ENCODE data around the gene KMT2A. TPM values are rescaled to one million over a fixed set of nuclear protein-coding genes. Genes with fewer than 3 reads are reported as not detected.
A peak's percentile ranks its signal among the peaks of the same experiment; 100 is the strongest.

The KMT2A gene
- total RNA-seq, 1 experiment from 2014 or later, result 33.2 TPM

GRCh38 chr11:118491041-118491440, 54.7 kb downstream of the KMT2A start:
- Histone ChIP-seq H3K4me1 (no peaks in the 10 kb centered on the region), H3K4me3 (no peak overlapping the region), H3K9me3 (replicated peaks) (no peaks in the 10 kb centered on the region), H3K36me3 (peaks cover 50% of the 10 kb centered on the region), H3K27ac (no peak overlapping the region), H3K27me3 (no peaks in the 10 kb centered on the region)
- no peak for DNase-seq

DNA sequence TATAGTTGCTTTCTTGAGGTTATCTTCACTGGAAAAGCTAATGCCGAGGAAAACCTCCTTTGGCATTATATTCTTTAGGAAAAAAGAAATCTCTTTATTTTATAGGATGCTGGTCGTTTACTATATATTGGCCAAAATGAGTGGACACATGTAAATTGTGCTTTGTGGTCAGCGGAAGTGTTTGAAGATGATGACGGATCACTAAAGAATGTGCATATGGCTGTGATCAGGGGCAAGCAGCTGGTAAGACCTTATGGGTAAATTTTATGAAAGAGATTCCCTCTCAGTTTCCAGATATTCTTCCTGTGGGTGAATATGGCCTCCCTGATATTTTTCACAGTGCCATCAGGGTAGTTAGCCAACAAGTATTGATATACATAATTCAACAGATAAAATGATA, 61.5 kb downstream of the KMT2A start:
- Histone ChIP-seq H3K4me1 (peaks cover 2% of the 10 kb centered on the region), H3K9me3 (replicated peaks) (no peaks in the 10 kb centered on the region), H3K27me3 (no peaks in the 10 kb centered on the region), H3K27ac (0 out of 2 replicates have a peak overlapping the region, but pooled peaks have one; percentile 12), H3K36me3 (peaks cover 77% of the 10 kb centered on the region), H3K4me3 (no peak overlapping the region)
- DNase-seq, result peak; percentile 12 to 24

GRCh38 chr11:118503216-118503615, 66.9 kb downstream of the KMT2A start:
- no peaks in the 10 kb centered on the region for H3K27me3 ChIP-seq
- no peak overlapping the region for H3K4me3 ChIP-seq
- no peak for DNase-seq
- H3K4me1 ChIP-seq, result no peaks in the 10 kb centered on the region
- H3K9me3 ChIP-seq (replicated peaks), result no peaks in the 10 kb centered on the region
- no peak overlapping the region for H3K27ac ChIP-seq
- peaks cover 78% of the 10 kb centered on the region for H3K36me3 ChIP-seq

GRCh38 chr11:118511601-118512000, 75.3 kb downstream of the KMT2A start:
- H3K36me3 ChIP-seq, result peaks cover 35% of the 10 kb centered on the region
- H3K4me1 ChIP-seq, result no peaks in the 10 kb centered on the region
- H3K27ac ChIP-seq, result no peak overlapping the region
- no peak for DNase-seq
- no peaks in the 10 kb centered on the region for H3K9me3 ChIP-seq (replicated peaks)
- H3K27me3 ChIP-seq, result no peaks in the 10 kb centered on the region
- H3K4me3 ChIP-seq, result no peak overlapping the region

GRCh38 chr11:118514103-118514502, 77.8 kb downstream of the KMT2A start:
- Histone ChIP-seq H3K27me3 (no peaks in the 10 kb centered on the region), H3K4me1 (no peaks in the 10 kb centered on the region), H3K4me3 (no peak overlapping the region), H3K36me3 (peaks cover 20% of the 10 kb centered on the region), H3K27ac (no peak overlapping the region), H3K9me3 (replicated peaks) (no peaks in the 10 kb centered on the region)
- no peak for DNase-seq

- no peak for DNase-seq
- Histone ChIP-seq H3K27ac (no peak overlapping the region), H3K36me3 (peaks cover 13% of the 10 kb centered on the region; the same call in 1 of the 2 replicates), H3K4me1 (peaks cover 15% of the 10 kb centered on the region), H3K4me3 (no peak overlapping the region), H3K27me3 (no peaks in the 10 kb centered on the region), H3K9me3 (replicated peaks) (no peaks in the 10 kb centered on the region)
These were observed 83.3 kb downstream of the KMT2A start for GRCh38 chr11:118519549-118519948.

GRCh38 chr11:118521892-118522311, 85.6 kb downstream of the KMT2A start:
- Histone ChIP-seq H3K4me1 (peaks cover 31% of the 10 kb centered on the region), H3K27ac (no peak overlapping the region), H3K36me3 (peaks cover 13% of the 10 kb centered on the region; the same call in 1 of the 2 replicates)

GRCh38 chr11:118522571-118523072, 86.3 kb downstream of the KMT2A start:
- no peaks in the 10 kb centered on the region for H3K27me3 ChIP-seq
- H3K4me1 ChIP-seq, result peaks cover 31% of the 10 kb centered on the region
- H3K9me3 ChIP-seq (replicated peaks), result no peaks in the 10 kb centered on the region
- H3K4me3 ChIP-seq, result no peak overlapping the region
- H3K27ac ChIP-seq, result no peak overlapping the region
- peak; percentile 12 to 38 for DNase-seq
- peaks cover 13% of the 10 kb centered on the region; the same call in 1 of the 2 replicates for H3K36me3 ChIP-seq

More at GRCh38 chr11:118521892-118522311, 85.6 kb downstream of the KMT2A start:
- Histone ChIP-seq H3K4me3 (no peak overlapping the region), H3K27me3 (no peaks in the 10 kb centered on the region), H3K9me3 (replicated peaks) (no peaks in the 10 kb centered on the region)
- DNase-seq, result no peak

DNA sequence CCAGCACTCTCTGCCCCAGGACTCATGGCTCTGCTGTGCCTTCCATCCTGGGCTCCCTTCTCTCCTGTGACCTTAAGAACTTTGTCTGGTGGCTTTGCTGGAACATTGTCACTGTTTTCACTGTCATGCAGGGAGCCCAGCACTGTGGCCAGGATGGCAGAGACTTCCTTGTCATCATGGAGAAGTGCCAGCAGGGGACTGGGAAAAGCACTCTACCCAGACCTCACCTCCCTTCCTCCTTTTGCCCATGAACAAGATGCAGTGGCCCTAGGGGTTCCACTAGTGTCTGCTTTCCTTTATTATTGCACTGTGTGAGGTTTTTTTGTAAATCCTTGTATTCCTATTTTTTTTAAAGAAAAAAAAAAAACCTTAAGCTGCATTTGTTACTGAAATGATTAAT, 88.1 kb downstream of the KMT2A start:
- H3K27me3 ChIP-seq, result no peaks in the 10 kb centered on the region
- H3K4me1 ChIP-seq, result peaks cover 35% of the 10 kb centered on the region
- H3K9me3 ChIP-seq (replicated peaks), result no peaks in the 10 kb centered on the region
- H3K27ac ChIP-seq, result peak overlapping the region; percentile 49
- DNase-seq, result peak in 1 of 2 experiments; percentile 18
- no peak overlapping the region for H3K4me3 ChIP-seq
- peaks cover 11% of the 10 kb centered on the region; the same call in 1 of the 2 replicates for H3K36me3 ChIP-seq

- H3K36me3 ChIP-seq, result peaks cover 10% of the 10 kb centered on the region; the same call in 1 of the 2 replicates
- no peaks in the 10 kb centered on the region for H3K27me3 ChIP-seq
- H3K4me3 ChIP-seq, result no peak overlapping the region
- no peaks in the 10 kb centered on the region for H3K9me3 ChIP-seq (replicated peaks)
- peak overlapping the region; percentile 49 for H3K27ac ChIP-seq
- peak; percentile 71 to 79 for DNase-seq
- peaks cover 40% of the 10 kb centered on the region for H3K4me1 ChIP-seq
These were observed 88.6 kb downstream of the KMT2A start for GRCh38 chr11:118524757-118525470.

DNA sequence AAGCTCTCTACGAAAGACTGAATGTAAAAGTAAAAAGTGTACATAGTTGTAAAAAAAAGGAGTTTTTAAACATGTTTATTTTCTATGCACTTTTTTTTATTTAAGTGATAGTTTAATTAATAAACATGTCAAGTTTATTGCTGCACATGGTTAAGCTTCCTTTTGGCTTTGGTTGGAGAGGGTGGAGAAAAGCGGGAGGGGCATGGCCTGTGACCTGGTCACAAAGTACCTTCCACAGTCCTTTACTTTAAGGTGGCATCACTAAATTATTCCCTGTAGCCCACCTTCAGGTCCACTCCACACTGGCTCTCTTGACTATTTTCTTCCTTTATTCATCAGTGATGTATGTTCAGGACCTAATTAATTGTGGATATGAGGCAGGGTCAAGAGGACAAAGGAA, 90.4 kb downstream of the KMT2A start:
- Histone ChIP-seq H3K4me3 (no peak overlapping the region), H3K27ac (no peak overlapping the region), H3K4me1 (peaks cover 42% of the 10 kb centered on the region), H3K9me3 (replicated peaks) (no peaks in the 10 kb centered on the region), H3K36me3 (peaks cover 2% of the 10 kb centered on the region; the same call in 1 of the 2 replicates), H3K27me3 (no peaks in the 10 kb centered on the region)
- DNase-seq, result no peak

- Histone ChIP-seq H3K4me1 (peaks cover 42% of the 10 kb centered on the region), H3K27ac (no peak within 1 kb of the TSS), H3K36me3 (peaks cover 2% of the 10 kb centered on the region; the same call in 1 of the 2 replicates), H3K27me3 (no peaks in the 10 kb centered on the region), H3K4me3 (no peak within 1 kb of the TSS), H3K9me3 (replicated peaks) (no peaks in the 10 kb centered on the region)
- DNase-seq, result no peak
These were observed 90.8 kb downstream of the KMT2A start, which contains the start of gene TTC36 for GRCh38 chr11:118527109-118527508. TSS of gene TTC36 (plus strand) at chr11:118527474. CDS start at chr11:118527495, 21 bp downstream.

GRCh38 chr11:118528511-118528910, 92.2 kb downstream of the KMT2A start:
- Histone ChIP-seq H3K4me3 (no peak overlapping the region), H3K9me3 (replicated peaks) (no peaks in the 10 kb centered on the region), H3K27me3 (no peaks in the 10 kb centered on the region), H3K4me1 (peaks cover 38% of the 10 kb centered on the region), H3K36me3 (peaks cover 1% of the 10 kb centered on the region; the same call in 1 of the 2 replicates), H3K27ac (no peak overlapping the region)
- no peak for DNase-seq

- H3K27ac ChIP-seq, result peak overlapping the region; percentile 87
- H3K4me3 ChIP-seq, result peak overlapping the region; percentile 79
These were observed 93.4 kb downstream of the KMT2A start for GRCh38 chr11:118529584-118530175.

GRCh38 chr11:118530180-118530682, 93.9 kb downstream of the KMT2A start:
- no peaks in the 10 kb centered on the region for H3K36me3 ChIP-seq
- H3K9me3 ChIP-seq (replicated peaks), result no peaks in the 10 kb centered on the region
- DNase-seq, result peak; percentile 27 to 62
- H3K27me3 ChIP-seq, result no peaks in the 10 kb centered on the region
- H3K4me1 ChIP-seq, result peaks cover 21% of the 10 kb centered on the region
- H3K4me3 ChIP-seq, result peak overlapping the region; percentile 79
- peak overlapping the region; percentile 87 for H3K27ac ChIP-seq

More at GRCh38 chr11:118529584-118530175, 93.4 kb downstream of the KMT2A start:
- DNase-seq, result peak in 1 of 2 experiments; percentile 21
- H3K4me1 ChIP-seq, result peaks cover 27% of the 10 kb centered on the region
- H3K27me3 ChIP-seq, result no peaks in the 10 kb centered on the region
- H3K36me3 ChIP-seq, result no peaks in the 10 kb centered on the region
- H3K9me3 ChIP-seq (replicated peaks), result no peaks in the 10 kb centered on the region

All from SJCRH30 (cell line).